Stimulated activated naive CD8-positive, alpha-beta T cell treated with anti-CD3 and anti-CD28 coated beads, Interleukin-15, Interleukin-2, amounts not matched to agents 100 U/mL and 50 U/mL, for 24 hours (primary cell): ENCODE measurements around the gene PSMC3IP.
A peak's percentile ranks its signal among the peaks of the same experiment; 100 is the strongest.
"Not testable (repeated sequence)": the region's sequence is repeated elsewhere in the genome, so short reads cannot be mapped to it uniquely, and the experiment has no call there.

Experiments used
- ATAC-seq: fragments of 150-1000 bp; cut with Tn5 transposase; one replicate; pipeline ENCODE4 v1.10.0; 2021
- DNase-seq: peaks from one replicate; pipeline ENCODE4 v3.0.0; 2021

Gene PSMC3IP

GRCh38 chr17:42560246-42560645 lies 17.3 kb downstream of the PSMC3IP start:
- ATAC-seq = no peak
- no peak for DNase-seq

GRCh38 chr17:42559075-42559474 lies 18.5 kb downstream of the PSMC3IP start:
- DNase-seq = no peak
- no peak for ATAC-seq

- not testable (repeated sequence) for ATAC-seq, DNase-seq
These were observed 21.4 kb downstream of the PSMC3IP start for GRCh38 chr17:42555961-42556617.

GRCh38 chr17:42555122-42555622 lies 22.4 kb downstream of the PSMC3IP start:
- no peak for ATAC-seq
- DNase-seq = no peak

GRCh38 chr17:42554250-42555121 lies 23.0 kb downstream of the PSMC3IP start:
- peak; percentile 93 for ATAC-seq

GRCh38 chr17:42553866-42554249 lies 23.7 kb downstream of the PSMC3IP start:
- DNase-seq (peak; percentile 33), ATAC-seq (no peak)

More at GRCh38 chr17:42554250-42555121, 23.0 kb downstream of the PSMC3IP start:
- peak; percentile 89 for DNase-seq

GRCh38 chr17:42553161-42553818 lies 24.2 kb downstream of the PSMC3IP start:
- DNase-seq (no peak), ATAC-seq (no peak)

GRCh38 chr17:42552736-42553135 lies 24.8 kb downstream of the PSMC3IP start, which contains the start of gene HSD17B1:
Gene HSD17B1, plus strand, starts transcription at chr17:42552923. Its CDS starts 11 bp downstream, at chr17:42552934.
- ATAC-seq = not testable (repeated sequence)

GRCh38 chr17:42548993-42549755 lies 28.4 kb downstream of the PSMC3IP start:
- DNase-seq (no peak), ATAC-seq (no peak)

More at GRCh38 chr17:42552736-42553135, 24.8 kb downstream of the PSMC3IP start, which contains the start of gene HSD17B1:
- not testable (repeated sequence) for DNase-seq

GRCh38 chr17:42548070-42548837 lies 29.3 kb downstream of the PSMC3IP start:
- ATAC-seq (peak; percentile 74), DNase-seq (peak; percentile 87)

- DNase-seq = no peak
- ATAC-seq = no peak
These were observed 29.8 kb downstream of the PSMC3IP start for GRCh38 chr17:42547698-42548069.

- ATAC-seq (no peak), DNase-seq (no peak)
These were observed 30.5 kb downstream of the PSMC3IP start for GRCh38 chr17:42547001-42547461.

- not testable (repeated sequence) for ATAC-seq
These were observed 31.6 kb downstream of the PSMC3IP start for GRCh38 chr17:42545755-42546505.

GRCh38 chr17:42544874-42545283 lies 32.6 kb downstream of the PSMC3IP start:
- ATAC-seq = no peak
- no peak for DNase-seq

More at GRCh38 chr17:42545755-42546505, 31.6 kb downstream of the PSMC3IP start:
- DNase-seq = not testable (repeated sequence)

- no peak for DNase-seq
- ATAC-seq = no peak
These were observed 34.1 kb downstream of the PSMC3IP start for GRCh38 chr17:42543190-42544079.

- ATAC-seq (no peak), DNase-seq (no peak)
These were observed 36.3 kb downstream of the PSMC3IP start for GRCh38 chr17:42541041-42541833.

GRCh38 chr17:42540558-42540957 lies 37.0 kb downstream of the PSMC3IP start:
- ATAC-seq, DNase-seq: not testable (repeated sequence)

GRCh38 chr17:42538482-42538881 lies 39.0 kb downstream of the PSMC3IP start:
- no peak for ATAC-seq
- DNase-seq = no peak
